H1 (cell line): ENCODE results near the gene DPEP1. TPM values are rescaled to one million over a fixed set of nuclear protein-coding genes. Genes with fewer than 3 reads are reported as not detected.

Source experiments
- CHD2 ChIP-seq: IDR thresholded peaks from 2 replicates; pipeline ENCODE4 v1.6.1; 2012; ENCODE audit warnings: low read length, improper control_type of control experiment
- KDM1A ChIP-seq: fragments of 200-600, 300-600 bp; sonication (generic); IDR thresholded peaks from 2 replicates; pipeline ENCODE4 v1.7.1; 2016; ENCODE audit warnings: mild to moderate bottlenecking, low read length, borderline replicate concordance
- SIN3A ChIP-seq, 2 experiments: IDR thresholded peaks in 1 of 2; conservative IDR thresholded peaks in 1 of 2; 2 replicates each; pipeline ENCODE4 v1.6.1; 2011 to 2012; ENCODE audit warnings: low read length in 2 of 2, improper control_type of control experiment in 1 of 2, low read depth in 1 of 2, mild to moderate bottlenecking in 1 of 2
- polyA plus RNA-seq, 7 experiments: library from polyadenylated mRNA; depleted of rRNA in 3 of 7; stranded (reverse) in 5 of 7; unstranded in 2 of 7; fragments of >200 nt in 5 of 7; fragments of 200-250 nt in 2 of 7; gene quantifications; 1 replicate in 5 of 7; 2 replicates in 1 of 7; 4 replicates in 1 of 7; pipeline versions ENCODE4 v1.2.1 to v1.2.3, GENCODE V29; 2011 to 2013; ENCODE audit warnings: missing spikeins in 2 of 7, mixed read lengths in 2 of 7
- total RNA-seq: library from RNA; stranded (reverse); fragmentation: NEBNext Ultra II Directional; extraction: Animal tissue kit (Norgen Biotek cat#: 25700); gene quantifications from 2 replicates; pipeline ENCODE4 v1.2.1, GENCODE V29; 2021

DPEP1 gene
- total and polyA plus RNA-seq, 2 of the 8 experiments (the other 6 are each of a cell fraction or from before 2014, with no cell fraction given) = 2.8 to 3.1 TPM

DNA sequence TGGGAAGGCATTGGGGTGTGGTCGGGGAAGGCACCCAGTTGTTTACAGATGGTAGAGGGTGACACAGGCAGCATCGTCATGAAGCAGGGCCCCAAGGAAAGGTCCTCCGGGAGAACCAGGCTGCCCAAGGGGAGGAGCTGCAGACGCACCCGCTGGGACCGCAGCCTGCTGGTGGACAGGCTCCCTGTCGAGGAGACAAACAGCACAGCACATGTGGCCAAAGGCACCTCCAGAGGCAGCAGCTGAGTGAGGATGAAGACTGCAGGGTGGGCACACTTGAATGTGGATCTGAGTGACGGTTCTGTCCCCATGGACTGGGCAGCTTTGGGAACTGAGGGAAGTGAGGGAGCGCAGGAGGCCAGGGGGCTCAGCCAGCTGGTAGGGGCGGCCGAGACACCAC is 31.7 kb downstream of the DPEP1 start (continued):
- TF ChIP-seq SIN3A (conservative IDR thresholded peaks at IDR 0.05 in 1 of 2, IDR thresholded peaks at IDR 0.05 in 1 of 2; ENCODE audit: low read depth in 1 of 2, low read length in 2 of 2) = no peak
- no peak for TF ChIP-seq KDM1A
- no peak for TF ChIP-seq CHD2
- TF ChIP-seq, all 59 proteins: peak for 0
